SK-N-SH (cell line): ENCODE measurements around the gene GNAT2. TPM values are rescaled to one million over a fixed set of nuclear protein-coding genes. Genes with fewer than 3 reads are reported as not detected.
A peak's percentile ranks its signal among the peaks of the same experiment; 100 is the strongest.

ENCODE experiments used
- CTCF ChIA-PET: fragments of 300-600, 350-600 bp; formaldehyde crosslinking; extraction: SDS; loops from one replicate; lab custom pipeline; 2021; lab: Yijun Ruan, JAX
- POLR2A ChIA-PET: fragments of 350-600 bp; sonication (Branson Sonifier 250); formaldehyde crosslinking; extraction: SDS; loops from one replicate; lab custom pipeline; 2020; ENCODE audit warnings: antibody characterized with exemption, inconsistent platforms; lab: Yijun Ruan, JAX
- DNase-seq: peaks from one replicate; pipeline ENCODE4 v3.0.0; 2012
- H2AFZ ChIP-seq: fragments of 200-600 bp; sonication (generic); 2 replicates; pipeline ENCODE4 v1.8.1; 2016; ENCODE audit warnings: antibody characterized with exemption, mild to moderate bottlenecking, low read depth
- H3F3A ChIP-seq: fragments of 200-600 bp; sonication (generic); replicated peaks from 2 replicates; pipeline ENCODE3; 2016; ENCODE audit warnings: antibody characterized with exemption, mild to moderate bottlenecking; ENCODE audit not compliant: insufficient read depth
- H3K27ac ChIP-seq, 2 experiments: fragments of 200-500 bp in 1 of 2; fragments of 200-600 bp in 1 of 2; sonication (Bioruptor generic) in 1 of 2; sonication (generic), shearing (Covaris generic) in 1 of 2; 2 replicates each; pipeline versions ENCODE4 v1.5.1 to v1.6.1; 2014 to 2016; ENCODE audit warnings: low read depth in 2 of 2, inconsistent platforms in 1 of 2, low read length in 1 of 2, mild to moderate bottlenecking in 1 of 2, mixed read lengths in 1 of 2
- H3K27me3 ChIP-seq: fragments of 200-600 bp; sonication (generic), shearing (Covaris generic); 2 replicates; pipeline ENCODE4 v1.6.1; 2016; ENCODE audit warnings: mixed run types; ENCODE audit not compliant: insufficient read depth
- H3K36me3 ChIP-seq, 2 experiments: fragments of 200-500 bp in 1 of 2; fragments of 200-600 bp in 1 of 2; sonication (Bioruptor generic) in 1 of 2; sonication (generic) in 1 of 2; replicated peaks in 1 of 2; 2 replicates each; pipeline versions ENCODE3 to v1.5.1; 2014 to 2016; ENCODE audit warnings: low read length in 1 of 2, mild to moderate bottlenecking in 1 of 2; ENCODE audit not compliant: insufficient read depth in 2 of 2, control insufficient read depth in 1 of 2
- H3K4me1 ChIP-seq, 2 experiments: fragments of 200-500 bp in 1 of 2; fragments of 200-600 bp in 1 of 2; sonication (Bioruptor generic) in 1 of 2; sonication (generic), shearing (Covaris generic) in 1 of 2; 2 replicates each; pipeline versions ENCODE4 v1.5.1 to v1.6.1; 2014 to 2016; ENCODE audit warnings: low read depth in 1 of 2, low read length in 1 of 2, mixed run types in 1 of 2; ENCODE audit not compliant: insufficient read depth in 2 of 2, control insufficient read depth in 1 of 2
- H3K4me2 ChIP-seq: fragments of 200-600 bp; sonication (generic), shearing (Covaris generic); 2 replicates; pipeline ENCODE4 v1.6.1; 2017; ENCODE audit warnings: mixed run types
- H3K4me3 ChIP-seq, 2 experiments: fragments of 200-500 bp in 1 of 2; fragments of 200-600 bp in 1 of 2; sonication (Bioruptor generic) in 1 of 2; sonication (generic), shearing (Covaris generic) in 1 of 2; 2 replicates each; pipeline versions ENCODE4 v1.5.1 to v1.8.1; 2014 to 2016; ENCODE audit warnings: low read depth in 2 of 2, inconsistent platforms in 1 of 2, low read length in 1 of 2, mild to moderate bottlenecking in 1 of 2, mixed read lengths in 1 of 2, moderate library complexity in 1 of 2
- H3K79me2 ChIP-seq: fragments of 200-600 bp; sonication (generic); 2 replicates; pipeline ENCODE4 v1.8.1; 2017; ENCODE audit warnings: mild to moderate bottlenecking; ENCODE audit not compliant: insufficient read depth
- H3K9ac ChIP-seq: fragments of 200-600 bp; sonication (generic); 2 replicates; pipeline ENCODE4 v1.6.1; 2017; ENCODE audit warnings: mixed run types
- H3K9me2 ChIP-seq: fragments of 200-600 bp; sonication (generic); 2 replicates; pipeline ENCODE4 v1.6.1; 2017; ENCODE audit warnings: mixed run types
- H3K9me3 ChIP-seq: fragments of 200-600 bp; sonication (generic); 2 replicates; pipeline ENCODE4 v1.6.1; 2017; ENCODE audit warnings: mixed run types, mild to moderate bottlenecking, moderate library complexity
- H4K20me1 ChIP-seq: fragments of 200-600 bp; sonication (generic); 2 replicates; pipeline ENCODE4 v1.6.1; 2017; ENCODE audit warnings: mild to moderate bottlenecking, mixed run types; ENCODE audit not compliant: insufficient read depth
- FOSL2 ChIP-seq: IDR thresholded peaks from 2 replicates; pipeline ENCODE4 v1.4.0; 2012; ENCODE audit warnings: low read depth, mild to moderate bottlenecking, moderate library complexity, borderline replicate concordance
- FOXM1 ChIP-seq: IDR thresholded peaks from 2 replicates; pipeline ENCODE4 v1.4.0; 2012; ENCODE audit warnings: low read depth, mild to moderate bottlenecking
- GABPA ChIP-seq: IDR thresholded peaks from 2 replicates; pipeline ENCODE4 v1.4.0; 2012; ENCODE audit warnings: low read depth, mild to moderate bottlenecking
- IRF3 ChIP-seq: fragments of 150-350 bp; IDR thresholded peaks from 2 replicates; pipeline ENCODE4 v1.6.1; 2016; ENCODE audit warnings: mild to moderate bottlenecking, low read depth, low read length
- JUND ChIP-seq: IDR thresholded peaks from 2 replicates; pipeline ENCODE4 v1.4.0; 2012
- MAX ChIP-seq: IDR thresholded peaks from 2 replicates; pipeline ENCODE4 v1.4.0; 2012; ENCODE audit warnings: low read depth
- MEF2A ChIP-seq: IDR thresholded peaks from 2 replicates; pipeline ENCODE4 v1.4.0; 2012; ENCODE audit warnings: low read depth, borderline replicate concordance
- NRF1 ChIP-seq: IDR thresholded peaks from 2 replicates; pipeline ENCODE4 v1.6.1; 2012; ENCODE audit warnings: low read depth, mild to moderate bottlenecking, low read length
- RAD21 ChIP-seq: IDR thresholded peaks from 2 replicates; pipeline ENCODE4 v1.6.1; 2012; ENCODE audit warnings: mild to moderate bottlenecking, low read length
- RCOR1 ChIP-seq: fragments of 150-350 bp; IDR thresholded peaks from 2 replicates; pipeline ENCODE4 v1.6.1; 2017; ENCODE audit warnings: antibody characterized with exemption, low read length
- RXRA ChIP-seq: IDR thresholded peaks from 2 replicates; pipeline ENCODE4 v1.4.0; 2012; ENCODE audit warnings: low read depth, mild to moderate bottlenecking, borderline replicate concordance
- SIN3A ChIP-seq: IDR thresholded peaks from 2 replicates; pipeline ENCODE4 v1.6.1; 2012; ENCODE audit warnings: low read depth, mild to moderate bottlenecking, low read length, moderate library complexity, borderline replicate concordance
- TAF1 ChIP-seq: IDR thresholded peaks from 2 replicates; pipeline ENCODE4 v1.6.1; 2012; ENCODE audit warnings: low read depth, mild to moderate bottlenecking, low read length, moderate library complexity, borderline replicate concordance
- TCF12 ChIP-seq: IDR thresholded peaks from 2 replicates; pipeline ENCODE4 v1.4.0; 2012
- USF1 ChIP-seq: IDR thresholded peaks from 2 replicates; pipeline ENCODE4 v1.4.0; 2012; ENCODE audit warnings: low read depth, borderline replicate concordance
- ZBTB33 ChIP-seq: IDR thresholded peaks from 2 replicates; pipeline ENCODE4 v1.4.0; 2012; ENCODE audit warnings: low read depth, borderline replicate concordance
- WGBS: methylation state at CpG from one replicate; pipeline ENCODE4 v1.1.6; 2017; ENCODE audit warnings: low lambda C conversion rate; 5-methylcytosine and 5-hydroxymethylcytosine counted together
- polyA plus RNA-seq, 3 experiments: library from polyadenylated mRNA; depleted of rRNA; stranded (reverse); fragments of >200 nt; gene quantifications; 2 replicates each; pipeline ENCODE4 v1.2.3, GENCODE V29; 2012

GNAT2 gene
- polyA plus RNA-seq, 1 of the 3 experiments (the other 2 are of a cell fraction): 0.16 TPM

GRCh38 chr1:109639841-109640184 is 20.4 kb upstream of the GNAT2 start:
- Histone ChIP-seq H3K4me3 (no peak overlapping the region; a peak in 1 of 4 replicates), H3K27me3 (no peaks in the 10 kb centered on the region), H3F3A (peaks cover 4% of the 10 kb centered on the region), H3K79me2 (no peaks in the 10 kb centered on the region), H3K27ac (peak overlapping the region; percentile 26 to 98; a peak in 3 of 4 replicates), H3K9me2 (no peaks in the 10 kb centered on the region), H3K36me3 (no peaks in the 10 kb centered on the region), H3K4me1 (peaks cover 7 to 75% of the 10 kb centered on the region in 2 experiments; a peak in 3 of 4 replicates), H3K9ac (no peak overlapping the region), H3K4me2 (no peak overlapping the region; the same call in 1 of the 2 replicates), H4K20me1 (no peaks in the 10 kb centered on the region), H2AFZ (no peak overlapping the region)
- ChIA-PET POLR2A (interaction anchor here (0.6 to 4.9 kb wide), 6 partner anchors 8 to 94 kb away, joined by 3 to 44 read pairs (median 6); partner anchors contain the start of genes GNAI3 and GSTM4), CTCF (interaction anchor here (0.6 to 9.5 kb wide), 52 partner anchors 11 to 856 kb away, joined by 3 to 169 read pairs (median 4); partner anchors contain the start of genes AHCYL1, AMPD2, CYB561D1 and GNAI3)
- DNase-seq: no peak
- TF ChIP-seq MEF2A (no peak), IRF3 (no peak), ZBTB33 (no peak), RXRA (no peak), MAX (no peak), TCF12 (no peak), USF1 (no peak), JUND (no peak), FOXM1 (no peak), RCOR1 (no peak), TAF1 (no peak)
- TF ChIP-seq, all 33 proteins: peak for 0
- no peaks in the 10 kb centered on the region for H3K9me3 ChIP-seq
- WGBS: 37% methylated on average over 6 of the region's 6 CpGs

- peak; percentile 14 for DNase-seq
- POLR2A ChIA-PET: interaction anchor here (0.6 to 4.9 kb wide), 6 partner anchors 7 to 93 kb away, joined by 3 to 44 read pairs (median 8); partner anchors contain the start of gene GNAI3
- CTCF ChIA-PET: interaction anchor here (0.6 to 9.5 kb wide), 43 partner anchors 11 to 857 kb away, joined by 3 to 169 read pairs (median 5); partner anchors contain the start of genes AHCYL1, AMPD2, CYB561D1 and GNAI3
Measured at GRCh38 chr1:109639063-109639840, 19.8 kb upstream of the GNAT2 start.

More at GRCh38 chr1:109639063-109639840, 19.8 kb upstream of the GNAT2 start:
- Histone ChIP-seq H3F3A (peaks cover 4% of the 10 kb centered on the region), H3K79me2 (no peaks in the 10 kb centered on the region), H3K36me3 (no peaks in the 10 kb centered on the region), H3K4me1 (peaks cover 7 to 77% of the 10 kb centered on the region in 2 experiments; a peak in 3 of 4 replicates), H4K20me1 (no peaks in the 10 kb centered on the region), H3K27me3 (no peaks in the 10 kb centered on the region), H3K4me3 (no peak overlapping the region), H2AFZ (no peak overlapping the region), H3K9ac (no peak overlapping the region), H3K27ac (peak overlapping the region in 1 of 2 experiments; percentile 98; a peak in 2 of 4 replicates), H3K9me3 (no peaks in the 10 kb centered on the region), H3K4me2 (no peak overlapping the region), H3K9me2 (no peaks in the 10 kb centered on the region)
- TF ChIP-seq FOSL2 (no peak), ZBTB33 (no peak), TCF12 (no peak), RAD21 (no peak), GABPA (no peak), SIN3A (no peak), NRF1 (no peak), USF1 (no peak)
- 79% methylated on average over 8 of the region's 9 CpGs for WGBS
